MCF 10A (cell line): ENCODE results near the gene SLC25A12. TPM values are rescaled to one million over a fixed set of nuclear protein-coding genes. Genes with fewer than 3 reads are reported as not detected.

Source experiments
- BruUV-seq: library from RNA; stranded (reverse); fragments of 400-500 nt; replicated peaks from 2 replicates; lab custom pipeline; 2021; lab: Mats Ljungman, UMichigan
- CTCF ChIA-PET: fragments of 300-600 bp; sonication (Branson Sonifier 250); formaldehyde crosslinking; extraction: SDS; loops from one replicate; lab custom pipeline; 2021; ENCODE audit warnings: antibody characterized with exemption, inconsistent platforms; lab: Yijun Ruan, JAX
- POLR2A ChIA-PET: fragments of 300-600, 350-650 bp; sonication (Branson Sonifier 250); formaldehyde crosslinking; extraction: SDS; loops from one replicate; lab custom pipeline; 2020; ENCODE audit warnings: antibody characterized with exemption, inconsistent platforms; lab: Yijun Ruan, JAX
- DNase-seq: peaks from one replicate; pipeline ENCODE4 v3.0.0-alpha.2; 2018; ENCODE audit not compliant: unreplicated experiment
- H3K27ac Mint-ChIP-seq: one replicate; pipeline ENCODE4 v1.8.0; 2022; ENCODE audit warnings: mild to moderate bottlenecking, low read depth, mixed read lengths; ENCODE audit not compliant: unreplicated experiment
- H3K27me3 Mint-ChIP-seq: one replicate; pipeline ENCODE4 v1.8.0; 2022; ENCODE audit warnings: mixed read lengths; ENCODE audit not compliant: insufficient read depth, unreplicated experiment
- H3K36me3 Mint-ChIP-seq: one replicate; pipeline ENCODE4 v1.8.0; 2022; ENCODE audit warnings: mild to moderate bottlenecking, moderate library complexity, mixed read lengths; ENCODE audit not compliant: insufficient read depth, unreplicated experiment
- H3K4me1 Mint-ChIP-seq: one replicate; pipeline ENCODE4 v1.8.0; 2022; ENCODE audit warnings: mixed read lengths; ENCODE audit not compliant: insufficient read depth, unreplicated experiment
- H3K4me3 Mint-ChIP-seq: one replicate; pipeline ENCODE4 v1.8.0; 2022; ENCODE audit warnings: mild to moderate bottlenecking, moderate library complexity, mixed read lengths; ENCODE audit not compliant: unreplicated experiment
- H3K9me3 Mint-ChIP-seq: one replicate; pipeline ENCODE4 v1.8.0; 2022; ENCODE audit warnings: mixed read lengths; ENCODE audit not compliant: unreplicated experiment
- intact Hi-C: fragments of 100-400 bp; cut with micrococcal nuclease; formaldehyde crosslinking; loops from 2 replicates; pipeline ENCODE4 v1.14.1; 2022
- total RNA-seq: library from RNA; stranded (reverse); gene quantifications from 2 replicates; pipeline ENCODE4 v1.2.3, GENCODE V29; 2022
- TF ChIP-seq, protein P1 (sequence below): fragments of 200-600 bp; IDR thresholded peaks from one replicate; pipeline ENCODE4 v1.8.0; 2022; ENCODE audit warnings: antibody characterized with exemption, mild to moderate bottlenecking; ENCODE audit not compliant: unreplicated experiment

SLC25A12 gene
- total RNA-seq, 1 experiment from 2014 or later: 12.5 TPM

DNA sequence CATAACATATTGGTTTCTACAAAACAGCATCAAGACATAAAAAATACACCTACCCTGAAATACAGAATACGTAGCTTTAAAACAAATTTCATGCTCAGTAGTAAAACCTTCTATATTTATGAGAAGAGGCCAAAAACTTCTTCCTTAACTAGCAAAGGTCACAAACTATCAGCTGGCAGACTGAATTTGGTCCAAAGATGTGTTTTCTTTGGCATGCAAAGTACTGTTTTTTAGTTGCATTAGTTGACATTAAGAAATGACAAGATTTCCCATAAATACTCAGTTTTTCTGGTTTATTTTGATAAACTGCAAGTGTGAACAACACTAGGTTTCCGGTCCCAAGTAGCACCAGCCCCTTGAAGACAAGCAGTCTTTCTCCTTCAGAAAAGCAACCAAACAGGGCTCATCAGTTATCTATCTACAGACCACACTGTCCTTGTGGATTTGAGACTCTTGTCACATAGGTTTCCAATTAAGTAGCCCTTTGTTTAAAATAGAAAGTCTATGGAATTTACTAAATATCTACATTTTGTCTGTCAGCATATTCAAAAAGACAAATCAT is 35.6 kb downstream of the SLC25A12 start:
- no peak overlapping the region for H3K4me3 Mint-ChIP-seq
- ChIA-PET POLR2A (no interaction called here), CTCF (no interaction called here)
- TF ChIP-seq, protein P1, sequence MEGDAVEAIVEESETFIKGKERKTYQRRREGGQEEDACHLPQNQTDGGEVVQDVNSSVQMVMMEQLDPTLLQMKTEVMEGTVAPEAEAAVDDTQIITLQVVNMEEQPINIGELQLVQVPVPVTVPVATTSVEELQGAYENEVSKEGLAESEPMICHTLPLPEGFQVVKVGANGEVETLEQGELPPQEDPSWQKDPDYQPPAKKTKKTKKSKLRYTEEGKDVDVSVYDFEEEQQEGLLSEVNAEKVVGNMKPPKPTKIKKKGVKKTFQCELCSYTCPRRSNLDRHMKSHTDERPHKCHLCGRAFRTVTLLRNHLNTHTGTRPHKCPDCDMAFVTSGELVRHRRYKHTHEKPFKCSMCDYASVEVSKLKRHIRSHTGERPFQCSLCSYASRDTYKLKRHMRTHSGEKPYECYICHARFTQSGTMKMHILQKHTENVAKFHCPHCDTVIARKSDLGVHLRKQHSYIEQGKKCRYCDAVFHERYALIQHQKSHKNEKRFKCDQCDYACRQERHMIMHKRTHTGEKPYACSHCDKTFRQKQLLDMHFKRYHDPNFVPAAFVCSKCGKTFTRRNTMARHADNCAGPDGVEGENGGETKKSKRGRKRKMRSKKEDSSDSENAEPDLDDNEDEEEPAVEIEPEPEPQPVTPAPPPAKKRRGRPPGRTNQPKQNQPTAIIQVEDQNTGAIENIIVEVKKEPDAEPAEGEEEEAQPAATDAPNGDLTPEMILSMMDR: no peak
- H3K9me3 Mint-ChIP-seq: no peaks in the 10 kb centered on the region
- BruUV-seq: no TSS peak
- no peaks in the 10 kb centered on the region for H3K27me3 Mint-ChIP-seq
- peak; percentile 53 for DNase-seq
- peaks cover 10% of the 10 kb centered on the region for H3K36me3 Mint-ChIP-seq
- H3K4me1 Mint-ChIP-seq: peaks cover 5% of the 10 kb centered on the region
- intact Hi-C loops: no loop called here
- no peak overlapping the region for H3K27ac Mint-ChIP-seq

DNA sequence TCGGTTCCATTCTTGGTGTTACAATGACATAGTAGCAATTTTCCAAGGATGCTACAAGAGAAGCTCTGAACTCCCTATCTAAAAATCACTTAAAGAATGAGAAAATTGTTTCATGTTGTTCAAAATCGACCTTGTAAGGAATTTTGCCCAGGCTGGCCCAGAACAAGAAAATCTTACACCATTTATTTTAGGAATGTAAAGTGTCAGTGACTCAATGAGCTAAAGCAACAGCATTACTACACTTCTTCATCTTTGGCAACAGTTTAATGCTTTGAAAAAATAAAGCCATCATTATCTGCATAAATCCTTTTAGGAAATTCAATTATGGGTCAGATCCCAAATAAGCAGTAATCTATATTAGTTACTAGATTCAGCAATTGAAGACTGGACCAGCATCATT is 38.6 kb downstream of the SLC25A12 start:
- H3K9me3 Mint-ChIP-seq: no peaks in the 10 kb centered on the region
- H3K4me3 Mint-ChIP-seq: no peak overlapping the region
- intact Hi-C loops: no loop called here
- H3K36me3 Mint-ChIP-seq: peaks cover 16% of the 10 kb centered on the region
- POLR2A ChIA-PET: interaction anchor here (0.6 to 1.3 kb wide), 4 partner anchors 10 to 67 kb away, joined by 3 read pairs; partner anchors contain the start of gene HAT1
- H3K27ac Mint-ChIP-seq: no peak overlapping the region
- DNase-seq: no peak
- H3K4me1 Mint-ChIP-seq: peaks cover 5% of the 10 kb centered on the region
- TF ChIP-seq, protein P1: no peak
- no peaks in the 10 kb centered on the region for H3K27me3 Mint-ChIP-seq
- BruUV-seq: no TSS peak
- CTCF ChIA-PET: no interaction called here

DNA sequence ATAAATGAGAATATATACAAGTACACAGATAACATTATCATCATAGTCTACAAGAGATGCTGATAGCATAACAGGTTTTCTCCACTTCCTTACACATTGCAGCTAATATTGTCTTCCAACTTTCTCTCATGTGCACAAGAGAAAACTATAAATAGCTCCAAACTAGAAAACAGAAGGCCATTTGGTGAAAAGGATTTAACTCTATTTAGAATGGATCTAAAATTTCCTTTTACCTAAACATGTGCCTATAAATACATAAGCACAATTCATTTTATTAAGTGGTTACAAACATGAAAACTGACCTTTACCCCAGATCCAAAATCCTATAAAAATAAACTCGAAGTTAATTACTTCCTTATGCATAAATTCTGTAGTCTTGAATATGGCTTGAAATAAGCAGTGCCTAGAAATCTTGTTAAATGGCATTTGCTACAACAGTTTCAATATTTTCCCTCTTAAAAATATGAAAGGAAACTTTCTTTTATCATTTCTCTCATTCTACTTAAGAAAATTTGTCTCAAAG is 41.6 kb downstream of the SLC25A12 start:
- H3K27ac Mint-ChIP-seq: no peak overlapping the region
- BruUV-seq: TSS peak; percentile 11

DNA sequence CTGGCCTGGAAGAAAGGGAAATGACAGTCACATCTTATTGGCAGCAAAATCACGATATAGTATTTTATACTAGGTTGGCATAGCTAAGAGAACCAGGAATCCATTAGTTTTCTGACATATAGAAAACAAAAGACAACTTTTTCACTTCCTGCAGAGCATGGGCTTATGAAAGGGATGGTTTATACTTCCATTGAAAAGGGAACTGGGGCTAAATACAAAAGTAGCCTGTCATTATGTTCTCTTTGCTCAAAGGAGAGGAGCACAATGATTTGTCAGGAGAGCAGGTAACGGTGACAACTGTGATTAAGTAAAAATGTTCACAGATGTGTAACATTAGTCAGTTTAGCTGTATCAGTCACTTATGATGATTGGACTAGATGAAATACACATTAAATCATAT is 46.4 kb downstream of the SLC25A12 start:
- H3K27ac Mint-ChIP-seq: no peak overlapping the region
- ChIA-PET CTCF (no interaction called here), POLR2A (no interaction called here)
- TF ChIP-seq, protein P1: no peak
- H3K36me3 Mint-ChIP-seq: peaks cover 6% of the 10 kb centered on the region
- BruUV-seq: no TSS peak
- no peak overlapping the region for H3K4me3 Mint-ChIP-seq
- no peaks in the 10 kb centered on the region for H3K9me3 Mint-ChIP-seq
- H3K27me3 Mint-ChIP-seq: no peaks in the 10 kb centered on the region
- intact Hi-C loops: no loop called here
- no peaks in the 10 kb centered on the region for H3K4me1 Mint-ChIP-seq
- DNase-seq: no peak

More for the DNA sequence above, 41.6 kb downstream of the SLC25A12 start:
- Mint-ChIP-seq H3K27me3 (no peaks in the 10 kb centered on the region), H3K4me3 (no peak overlapping the region), H3K9me3 (no peaks in the 10 kb centered on the region), H3K4me1 (peaks cover 5% of the 10 kb centered on the region), H3K36me3 (peaks cover 16% of the 10 kb centered on the region)
- CTCF ChIA-PET: interaction anchor here (0.6 to 0.7 kb wide), 2 partner anchors 204 to 252 kb away, joined by 4 to 5 read pairs; no protein-coding TSS in a partner anchor
- TF ChIP-seq, protein P1: no peak
- POLR2A ChIA-PET: interaction anchor here (0.5 kb wide), 1 partner anchor 250 kb away, joined by 3 read pairs; the partner anchor contains the start of gene DLX2
- DNase-seq: no peak
- intact Hi-C loops: no loop called here
